GM12892 (cell line): ENCODE measurements around the gene HDAC4.

Source experiments
- POLR2AphosphoS5 ChIP-seq: IDR thresholded peaks from 2 replicates; pipeline ENCODE4 v1.6.1; 2011; ENCODE audit warnings: low read depth, low read length, control low read depth
- TAF1 ChIP-seq: IDR thresholded peaks from 2 replicates; pipeline ENCODE4 v1.6.1; 2011; ENCODE audit warnings: low read depth, mild to moderate bottlenecking, control low read depth, low read length, borderline replicate concordance

DNA sequence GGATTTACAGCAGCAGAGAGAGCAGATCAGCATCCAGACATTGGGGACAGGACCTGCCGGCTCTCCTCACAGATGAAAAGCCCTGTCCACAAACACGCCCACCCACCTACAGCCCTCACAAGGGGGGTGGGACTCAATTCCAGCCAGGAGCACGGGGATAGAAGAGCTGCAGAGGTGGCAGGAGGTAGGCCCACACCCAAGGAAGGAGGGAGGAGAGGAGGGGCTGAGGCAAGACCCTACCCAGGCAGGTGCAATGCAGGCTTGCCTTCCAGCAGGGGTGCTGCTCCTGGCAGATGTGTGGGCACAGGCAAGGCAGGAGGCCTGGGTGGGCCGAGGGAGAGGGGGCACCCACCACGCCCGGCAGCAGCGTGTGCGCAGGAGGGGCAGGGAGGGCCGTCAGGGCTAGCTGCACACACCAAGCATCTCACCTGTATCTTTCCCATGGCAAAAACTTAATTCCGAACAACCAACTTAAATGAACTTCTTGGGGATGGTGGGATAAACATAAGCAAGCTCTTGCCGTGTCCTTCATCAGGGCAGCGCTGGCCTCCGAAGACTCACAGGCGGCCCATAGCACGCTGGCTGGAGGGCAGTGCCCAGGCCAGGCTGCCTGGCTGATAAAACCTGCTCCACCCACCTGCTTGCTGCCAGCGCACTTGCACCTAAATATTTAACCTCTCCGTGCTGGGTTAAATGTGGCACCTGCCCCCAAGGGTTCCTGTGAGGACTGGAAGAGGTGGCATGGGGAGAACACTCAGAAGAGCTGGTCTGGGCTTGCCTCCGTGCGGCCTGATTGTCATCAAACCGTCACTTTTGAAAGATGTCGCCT is 219.5 kb downstream of the HDAC4 start:
- TF ChIP-seq TAF1 = no peak
- TF ChIP-seq POLR2AphosphoS5 = no peak
